GM12801 (cell line): ENCODE results near the gene CFAP251.

Experiments used
- CTCF ChIP-seq: IDR thresholded peaks from one replicate; pipeline ENCODE4 v1.5.1; 2011; ENCODE audit warnings: control low read depth; ENCODE audit not compliant: insufficient read length; ENCODE audit errors: extremely low read depth

Gene CFAP251

GRCh38 chr12:121917950-121918678 lies at the start of gene CFAP251:
Gene CFAP251, plus strand, starts transcription at chr12:121918592. Its CDS starts 2,714 bp downstream, at chr12:121921306.
- no peak for TF ChIP-seq CTCF

- TF ChIP-seq CTCF, result no peak
Observed at GRCh38 chr12:121871467-121871866, 46.9 kb upstream of the CFAP251 start.

- TF ChIP-seq CTCF, result no peak
Observed at GRCh38 chr12:121872546-121873215, 45.7 kb upstream of the CFAP251 start.

GRCh38 chr12:121873216-121873569 lies 45.2 kb upstream of the CFAP251 start:
- TF ChIP-seq CTCF, result no peak

GRCh38 chr12:121874071-121874470 lies 44.3 kb upstream of the CFAP251 start:
- no peak for TF ChIP-seq CTCF

- TF ChIP-seq CTCF, result no peak
Observed at GRCh38 chr12:121875582-121875981, 42.8 kb upstream of the CFAP251 start.

GRCh38 chr12:121883315-121883660 lies 35.1 kb upstream of the CFAP251 start:
- TF ChIP-seq CTCF, result no peak
